Measurements from ENCODE around the gene SYCE1. TPM values are rescaled to one million over a fixed set of nuclear protein-coding genes. Genes with fewer than 3 reads are reported as not detected.
"Not testable (repeated sequence)": the region's sequence is repeated elsewhere in the genome, so short reads cannot be mapped to it uniquely, and the experiment has no call there.

SYCE1 gene, protein sequence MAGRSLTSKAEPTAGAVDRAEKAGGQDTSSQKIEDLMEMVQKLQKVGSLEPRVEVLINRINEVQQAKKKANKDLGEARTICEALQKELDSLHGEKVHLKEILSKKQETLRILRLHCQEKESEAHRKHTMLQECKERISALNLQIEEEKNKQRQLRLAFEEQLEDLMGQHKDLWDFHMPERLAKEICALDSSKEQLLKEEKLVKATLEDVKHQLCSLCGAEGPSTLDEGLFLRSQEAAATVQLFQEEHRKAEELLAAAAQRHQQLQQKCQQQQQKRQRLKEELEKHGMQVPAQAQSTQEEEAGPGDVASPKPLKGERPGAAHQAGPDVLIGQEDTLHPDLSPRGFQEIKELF
- 0.27 TPM in 1 of 3 replicates, not detected in the others for total RNA-seq
- long read RNA-seq: 0 reads

DNA sequence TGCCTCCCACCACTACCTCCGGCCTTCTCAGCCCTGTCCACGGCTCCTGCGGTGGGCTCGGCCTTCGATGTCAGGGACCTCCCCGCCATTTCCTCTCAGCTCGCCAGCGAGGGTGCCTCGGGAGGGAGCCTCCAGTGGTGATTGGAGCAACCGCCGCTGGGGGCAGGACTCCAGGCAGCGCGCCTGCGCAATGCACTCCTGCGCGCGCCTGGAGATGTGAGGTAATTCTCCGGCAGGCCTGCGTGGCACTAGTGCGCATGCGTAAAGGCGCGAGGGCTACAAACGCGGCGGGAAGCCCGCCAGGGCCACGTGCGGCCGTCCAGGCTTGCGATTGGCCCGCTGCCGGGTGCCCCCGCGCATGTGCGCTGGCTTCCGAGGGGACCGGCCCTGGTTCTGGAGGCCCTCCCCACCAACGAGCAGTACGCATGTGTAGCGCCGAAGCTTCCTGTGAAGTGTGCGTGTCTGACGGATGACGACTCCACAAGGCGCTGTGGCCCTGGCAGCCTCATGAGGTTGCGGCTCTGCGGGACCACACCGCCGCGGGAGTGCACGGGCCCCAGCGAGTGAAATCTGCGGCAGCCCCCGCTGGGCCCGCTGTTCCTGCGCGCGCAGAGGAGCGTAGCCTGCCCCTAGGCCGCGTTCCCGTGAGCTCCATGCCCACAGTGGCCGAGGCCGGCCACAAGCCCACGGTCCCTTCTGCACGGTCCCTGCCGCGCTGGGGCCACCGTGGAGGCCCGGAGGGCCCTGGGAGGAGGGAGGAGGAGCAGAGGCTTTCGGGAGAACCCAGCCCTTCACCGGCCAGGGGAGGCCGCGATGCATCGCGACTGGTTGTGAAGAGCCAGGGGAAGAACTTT, at the start of gene SYCE1:
Gene SYCE1, minus strand, starts transcription at position 143 of the 854 bp plus-strand sequence. Its CDS starts 54 bp downstream, at position 89.
- Mint-ChIP-seq H3K36me3 (ENCODE audit: low read depth) (no peaks in the 10 kb centered on the region), H3K27me3 (ENCODE audit: low read depth) (peaks cover 8% of the 10 kb centered on the region), H3K27ac (ENCODE audit: unreplicated experiment) (no peak within 1 kb of the TSS), H3K4me1 (ENCODE audit: low read depth) (no peaks in the 10 kb centered on the region), H3K4me3 (ENCODE audit: unreplicated experiment) (no peak within 1 kb of the TSS), H3K9me3 (ENCODE audit: low read depth) (no peaks in the 10 kb centered on the region)
- TF ChIP-seq, protein P1, sequence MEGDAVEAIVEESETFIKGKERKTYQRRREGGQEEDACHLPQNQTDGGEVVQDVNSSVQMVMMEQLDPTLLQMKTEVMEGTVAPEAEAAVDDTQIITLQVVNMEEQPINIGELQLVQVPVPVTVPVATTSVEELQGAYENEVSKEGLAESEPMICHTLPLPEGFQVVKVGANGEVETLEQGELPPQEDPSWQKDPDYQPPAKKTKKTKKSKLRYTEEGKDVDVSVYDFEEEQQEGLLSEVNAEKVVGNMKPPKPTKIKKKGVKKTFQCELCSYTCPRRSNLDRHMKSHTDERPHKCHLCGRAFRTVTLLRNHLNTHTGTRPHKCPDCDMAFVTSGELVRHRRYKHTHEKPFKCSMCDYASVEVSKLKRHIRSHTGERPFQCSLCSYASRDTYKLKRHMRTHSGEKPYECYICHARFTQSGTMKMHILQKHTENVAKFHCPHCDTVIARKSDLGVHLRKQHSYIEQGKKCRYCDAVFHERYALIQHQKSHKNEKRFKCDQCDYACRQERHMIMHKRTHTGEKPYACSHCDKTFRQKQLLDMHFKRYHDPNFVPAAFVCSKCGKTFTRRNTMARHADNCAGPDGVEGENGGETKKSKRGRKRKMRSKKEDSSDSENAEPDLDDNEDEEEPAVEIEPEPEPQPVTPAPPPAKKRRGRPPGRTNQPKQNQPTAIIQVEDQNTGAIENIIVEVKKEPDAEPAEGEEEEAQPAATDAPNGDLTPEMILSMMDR (IDR thresholded peaks at IDR 0.05): no peak
- no peak for DNase-seq (ENCODE audit: low spot score)

DNA sequence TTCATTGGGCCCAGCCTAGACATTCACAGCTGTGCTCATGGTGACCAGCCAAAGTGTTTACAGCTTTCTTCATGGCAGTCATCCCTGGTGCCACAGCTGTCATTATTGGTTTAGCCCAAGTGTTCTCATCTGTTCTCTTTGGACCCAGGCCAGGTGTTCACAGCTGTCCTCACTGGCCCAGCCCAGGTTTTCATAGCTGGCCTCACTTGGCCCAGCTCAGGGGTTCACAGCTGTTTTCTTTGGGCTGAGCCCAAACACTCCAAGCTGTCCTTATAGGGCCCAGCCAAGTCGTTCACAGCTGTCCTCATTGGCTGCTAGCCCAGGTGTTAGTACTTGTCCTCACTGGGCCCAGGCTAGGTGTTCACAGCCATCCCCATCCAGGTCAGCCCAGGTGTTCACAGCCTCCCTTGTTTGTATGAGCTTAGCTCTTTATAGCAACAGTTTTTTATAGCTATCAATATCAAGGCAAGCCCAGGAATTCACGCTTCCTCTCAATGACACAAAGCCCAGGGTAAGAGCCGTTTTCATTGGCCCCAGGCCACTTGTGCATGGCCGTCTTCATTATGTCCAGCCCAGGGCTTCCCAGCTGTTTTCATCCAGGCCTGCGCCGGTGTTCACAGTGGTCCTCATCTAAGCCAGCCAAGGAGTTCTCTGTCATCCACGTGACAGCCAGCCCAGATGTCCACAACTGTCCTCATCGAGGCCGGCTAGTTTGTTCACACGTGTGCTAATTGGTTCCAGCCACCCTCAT, 49.6 kb upstream of the SYCE1 start:
- Mint-ChIP-seq H3K4me1 (ENCODE audit: low read depth) (no peaks in the 10 kb centered on the region), H3K27me3 (ENCODE audit: low read depth) (peaks cover 22% of the 10 kb centered on the region), H3K9me3 (ENCODE audit: low read depth) (peaks cover 17% of the 10 kb centered on the region), H3K36me3 (ENCODE audit: low read depth) (no peaks in the 10 kb centered on the region), H3K4me3 (ENCODE audit: unreplicated experiment) (no peak overlapping the region), H3K27ac (ENCODE audit: unreplicated experiment) (no peak overlapping the region)
- no peak for DNase-seq (ENCODE audit: low spot score)
- TF ChIP-seq, protein P1 (IDR thresholded peaks at IDR 0.05): no peak

DNA sequence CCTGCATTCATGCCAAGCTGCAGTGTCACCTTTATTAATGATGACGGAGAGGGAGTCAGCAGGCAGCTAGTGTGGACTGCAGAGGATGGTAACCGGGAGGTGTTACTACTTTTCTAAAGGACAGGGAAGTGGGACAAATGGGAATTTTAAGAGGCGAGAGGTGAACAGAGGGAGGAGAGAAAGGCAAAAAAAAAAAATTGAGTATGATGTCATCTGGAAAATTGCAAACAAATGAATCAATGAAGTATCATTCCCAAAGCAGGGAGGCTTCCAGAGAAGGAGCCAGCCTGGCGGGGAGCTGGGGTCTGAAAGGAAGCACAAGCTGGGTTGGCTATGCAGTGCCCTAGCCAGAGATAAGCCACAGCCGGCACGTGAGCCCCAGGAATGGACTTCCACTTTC, 48.3 kb upstream of the SYCE1 start:
- Mint-ChIP-seq H3K4me1 (ENCODE audit: low read depth) (no peaks in the 10 kb centered on the region), H3K27ac (ENCODE audit: unreplicated experiment) (no peak overlapping the region), H3K9me3 (ENCODE audit: low read depth) (peaks cover 19% of the 10 kb centered on the region), H3K4me3 (ENCODE audit: unreplicated experiment) (no peak overlapping the region), H3K36me3 (ENCODE audit: low read depth) (no peaks in the 10 kb centered on the region), H3K27me3 (ENCODE audit: low read depth) (peaks cover 24% of the 10 kb centered on the region)
- no peak for DNase-seq (ENCODE audit: low spot score)
- TF ChIP-seq, protein P1 (IDR thresholded peaks at IDR 0.05): no peak

DNA sequence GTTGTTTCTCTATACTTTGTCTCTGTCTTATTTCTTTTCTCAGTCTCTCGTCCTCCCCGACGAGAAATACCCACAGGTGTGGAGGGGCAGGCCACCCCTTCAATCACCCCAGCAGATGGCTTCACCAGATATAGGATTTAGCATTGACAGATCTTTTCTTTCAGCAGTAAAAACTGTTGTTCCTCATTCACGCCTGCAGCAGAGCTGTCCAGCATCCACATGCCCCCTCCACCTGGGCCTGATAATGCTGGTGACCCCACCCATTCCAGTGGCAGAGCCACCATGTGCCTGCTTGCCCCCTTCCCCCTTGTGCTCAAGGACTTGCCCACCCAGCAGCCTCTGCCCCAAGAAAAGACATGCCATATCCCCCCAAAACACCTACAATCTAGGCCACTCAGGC, 45.7 kb upstream of the SYCE1 start:
- Mint-ChIP-seq H3K4me3 (ENCODE audit: unreplicated experiment) (no peak overlapping the region), H3K9me3 (ENCODE audit: low read depth) (peaks cover 31% of the 10 kb centered on the region), H3K27me3 (ENCODE audit: low read depth) (peaks cover 34% of the 10 kb centered on the region), H3K27ac (ENCODE audit: unreplicated experiment) (no peak overlapping the region), H3K36me3 (ENCODE audit: low read depth) (no peaks in the 10 kb centered on the region), H3K4me1 (ENCODE audit: low read depth) (no peaks in the 10 kb centered on the region)
- DNase-seq (ENCODE audit: low spot score): no peak
- TF ChIP-seq, protein P1 (IDR thresholded peaks at IDR 0.05): no peak

DNA sequence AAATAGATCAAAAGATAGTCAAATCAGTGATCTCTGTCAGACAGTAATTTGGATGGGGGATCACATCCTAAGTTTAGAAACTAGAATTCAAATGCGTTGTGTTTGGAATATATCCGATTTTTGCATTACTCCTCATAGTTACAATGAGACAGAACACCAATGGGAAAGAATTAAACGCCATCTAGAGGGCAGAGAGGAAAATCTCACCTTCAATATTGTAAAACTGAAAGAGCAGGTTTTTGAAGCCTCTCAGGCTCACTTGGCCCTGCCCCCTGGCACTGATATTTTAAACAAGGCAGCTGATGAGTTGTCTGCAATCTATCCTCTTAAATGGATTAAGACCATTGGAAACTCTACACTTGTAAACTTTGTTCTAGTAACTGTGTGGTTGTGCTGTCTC, 43.5 kb upstream of the SYCE1 start:
- Mint-ChIP-seq H3K4me1 (ENCODE audit: low read depth) (no peaks in the 10 kb centered on the region), H3K4me3 (ENCODE audit: unreplicated experiment) (no peak overlapping the region), H3K27me3 (ENCODE audit: low read depth) (peaks cover 48% of the 10 kb centered on the region), H3K36me3 (ENCODE audit: low read depth) (no peaks in the 10 kb centered on the region), H3K27ac (ENCODE audit: unreplicated experiment) (no peak overlapping the region), H3K9me3 (ENCODE audit: low read depth) (peaks cover 35% of the 10 kb centered on the region)
- TF ChIP-seq, protein P1 (IDR thresholded peaks at IDR 0.05): peak; percentile 72
- no peak for DNase-seq (ENCODE audit: low spot score)

DNA sequence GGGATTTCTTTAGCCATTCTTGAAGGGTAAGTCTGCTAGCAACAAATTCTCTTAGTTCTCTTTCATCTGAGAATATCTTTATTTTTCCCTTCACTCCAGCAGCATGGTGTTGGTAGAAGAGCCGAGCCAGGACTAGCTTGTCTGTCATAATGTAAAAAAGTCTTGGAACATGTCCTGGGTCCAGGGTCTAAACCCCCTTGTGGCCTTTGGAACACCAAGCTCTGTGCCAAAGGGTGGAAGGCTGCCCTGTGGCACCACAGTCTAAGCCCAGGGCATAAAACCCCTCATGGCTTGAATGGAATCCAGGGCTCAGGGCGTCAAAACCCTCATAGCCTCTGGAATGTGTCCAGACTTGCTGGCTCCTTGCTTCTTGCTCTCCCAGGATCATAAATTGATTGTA, 38.1 kb upstream of the SYCE1 start:
- H3K9me3 Mint-ChIP-seq (ENCODE audit: low read depth): peaks cover 18% of the 10 kb centered on the region
- DNase-seq (ENCODE audit: low spot score); H3K36me3 Mint-ChIP-seq (ENCODE audit: low read depth): not testable (repeated sequence)

More for the DNA sequence above, 38.1 kb upstream of the SYCE1 start:
- not testable (repeated sequence) for H3K4me3 Mint-ChIP-seq (ENCODE audit: unreplicated experiment); H3K27ac Mint-ChIP-seq (ENCODE audit: unreplicated experiment); H3K4me1 Mint-ChIP-seq (ENCODE audit: low read depth)
- peaks cover 46% of the 10 kb centered on the region for H3K27me3 Mint-ChIP-seq (ENCODE audit: low read depth)
